NCI-H2196 treated with DMSO at 0.1 percent for 48 hours (cell line): ENCODE results near the gene C1orf74.

Experiments
- DNase-seq: peaks from one replicate; lab custom pipeline; 2025; ENCODE audit not compliant: unreplicated experiment; lab: John Stamatoyannopoulos, UW

C1orf74 gene

DNA sequence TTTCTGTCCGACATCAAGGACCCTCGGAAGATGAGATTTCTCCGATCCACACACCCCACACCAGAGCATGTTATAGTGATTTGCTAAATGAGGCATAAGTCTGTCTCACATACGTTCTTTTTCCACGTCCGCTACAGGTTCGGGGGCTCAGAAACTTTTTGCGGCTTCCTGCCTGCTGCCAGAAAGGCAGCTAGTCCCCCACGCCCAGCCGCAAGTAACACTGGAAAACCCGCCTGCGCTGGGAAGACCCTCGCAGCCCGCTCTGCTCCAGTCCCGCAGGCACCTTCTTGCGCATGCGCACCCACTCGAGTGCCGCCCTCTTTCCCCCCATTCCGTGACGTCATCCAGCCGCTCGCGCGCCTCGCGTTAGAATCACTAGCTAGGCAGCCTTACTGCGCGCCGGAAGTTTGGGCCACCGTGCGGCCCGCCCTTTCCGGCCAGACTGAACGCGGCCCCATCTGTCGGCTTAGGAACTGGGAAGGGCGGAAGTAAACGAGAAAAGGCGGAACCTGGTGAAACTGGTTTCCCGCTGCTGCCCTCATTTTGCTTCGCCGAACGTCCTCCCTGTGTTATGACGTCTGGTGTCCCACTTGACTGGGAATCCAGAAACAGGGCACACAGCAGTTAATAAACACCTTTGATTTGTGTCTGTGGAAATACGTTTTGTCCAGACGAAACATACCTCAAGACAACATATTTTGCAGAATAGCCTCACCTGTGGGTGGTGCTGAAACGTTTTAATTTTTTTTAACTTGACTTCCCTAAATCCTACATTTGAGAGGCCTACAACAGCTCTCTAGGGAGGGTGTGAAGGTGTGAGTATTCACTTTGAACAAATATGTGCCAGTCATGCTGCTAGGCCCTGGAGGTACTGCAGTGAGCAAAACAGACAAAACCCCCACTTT is at the start of gene C1orf74:
C1orf74 (minus strand) TSS at position 295 of the 905 bp plus-strand sequence. CDS start 925 bp downstream, outside the sequence.
- peak; percentile 97 for DNase-seq

DNA sequence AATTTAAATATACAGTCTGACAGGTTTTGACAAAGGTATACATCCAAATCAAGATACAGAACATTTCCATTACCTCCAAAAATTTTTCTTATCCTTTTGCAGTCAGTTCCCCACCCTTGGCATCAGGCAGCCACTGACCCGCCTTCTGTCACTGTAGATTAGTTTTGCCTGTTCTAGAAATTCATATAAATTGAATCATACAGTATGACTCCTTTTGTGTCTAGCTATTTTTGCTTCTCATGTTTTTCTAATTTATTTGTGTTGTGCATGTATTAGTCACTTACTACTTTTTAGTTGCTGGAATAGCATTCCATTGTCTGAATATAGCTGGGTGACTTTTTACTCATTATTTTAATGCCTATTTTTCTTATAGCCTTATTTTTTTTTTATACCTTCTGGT is 47.3 kb upstream of the C1orf74 start:
- DNase-seq, result no peak

DNA sequence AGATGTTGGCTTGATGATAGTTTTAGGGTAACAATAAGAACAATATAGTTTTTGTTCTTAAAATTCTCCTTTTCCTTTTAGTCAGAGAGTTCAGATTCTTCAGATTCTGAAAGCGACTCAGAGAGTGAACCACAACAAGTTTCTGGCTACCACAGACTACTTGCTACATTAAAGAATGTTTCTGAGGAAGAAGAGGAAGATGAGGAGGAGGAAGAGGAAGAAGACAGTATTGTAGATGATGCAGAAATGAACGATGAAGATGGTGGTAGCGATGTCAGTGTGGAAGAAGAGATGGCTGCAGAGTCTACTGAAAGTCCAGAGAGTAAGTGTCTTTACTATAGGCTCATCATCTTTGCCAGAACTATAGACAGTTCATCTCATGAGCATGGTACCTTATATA is 46.4 kb upstream of the C1orf74 start:
- DNase-seq, result no peak

- DNase-seq, result no peak
These were observed 45.4 kb upstream of the C1orf74 start for GRCh38 chr1:209829716-209830115.

DNA sequence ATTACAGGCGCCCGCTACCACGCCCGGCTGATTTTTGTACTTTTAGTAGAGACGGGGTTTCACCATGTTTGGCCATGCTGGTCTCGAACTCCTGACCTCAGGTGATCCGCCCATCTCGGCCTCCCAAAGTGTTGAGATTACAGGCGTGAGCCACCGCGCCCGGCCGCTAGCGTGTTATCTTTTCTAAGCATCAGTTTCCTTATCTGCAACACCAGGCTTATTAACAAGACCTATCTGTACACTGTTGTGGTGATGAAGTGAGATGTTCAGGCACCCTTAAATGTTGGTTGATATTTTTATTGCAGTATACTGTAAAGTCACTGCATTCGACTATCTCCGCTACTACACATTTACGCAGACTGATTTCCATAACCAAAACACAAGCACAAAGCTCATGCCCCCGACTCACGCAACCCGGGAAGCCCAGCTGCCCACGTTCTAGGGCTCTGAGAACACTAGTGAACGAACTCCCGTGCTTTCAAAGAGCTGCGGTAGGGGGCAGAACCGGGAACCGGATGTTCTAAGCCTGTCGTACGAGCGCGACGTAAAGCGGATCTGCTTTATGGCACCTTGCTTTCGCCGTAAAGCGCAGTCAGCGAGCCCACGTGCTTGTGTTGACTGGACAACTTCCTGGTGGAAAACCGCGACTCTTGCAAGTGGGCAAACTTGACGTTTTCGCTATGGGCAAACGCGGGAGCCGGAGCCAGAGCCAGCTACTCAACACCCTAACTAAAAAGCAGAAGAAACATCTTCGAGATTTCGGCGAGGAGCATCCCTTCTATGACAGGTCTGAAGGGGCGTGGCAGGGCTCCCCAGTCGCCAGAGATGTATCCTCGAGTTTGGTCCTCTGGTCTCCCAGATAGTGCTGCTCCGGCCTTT is 43.3 kb upstream of the C1orf74 start, which contains the start of gene UTP25:
UTP25 (plus strand) TSS at position 589 of the 879 bp plus-strand sequence; CDS start at position 681, 92 bp downstream.
- peak; percentile 81 for DNase-seq

- no peak for DNase-seq
These were observed 41.5 kb upstream of the C1orf74 start for GRCh38 chr1:209825591-209826434.

GRCh38 chr1:209823143-209824041 is 39.0 kb upstream of the C1orf74 start:
- peak; percentile 30 for DNase-seq

DNA sequence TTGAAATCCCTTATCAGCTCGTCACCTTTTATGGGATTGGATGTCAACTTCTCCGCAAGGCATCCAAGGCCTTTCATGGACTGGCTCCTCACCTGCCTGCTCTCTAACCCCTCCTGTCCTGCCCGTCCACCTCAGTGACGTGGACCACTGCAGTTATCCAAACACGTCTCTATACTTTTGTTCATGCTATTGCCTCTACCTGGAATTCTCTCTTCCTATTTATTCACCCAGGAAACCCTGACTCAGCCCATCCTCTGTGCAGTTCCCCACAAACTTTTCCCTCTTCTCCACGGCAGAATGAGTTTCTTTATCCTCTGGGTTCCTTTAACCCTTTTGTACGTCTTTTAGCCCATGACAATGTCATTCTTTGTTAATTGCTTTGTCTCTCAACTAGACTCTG is 38.3 kb upstream of the C1orf74 start:
- no peak for DNase-seq

DNA sequence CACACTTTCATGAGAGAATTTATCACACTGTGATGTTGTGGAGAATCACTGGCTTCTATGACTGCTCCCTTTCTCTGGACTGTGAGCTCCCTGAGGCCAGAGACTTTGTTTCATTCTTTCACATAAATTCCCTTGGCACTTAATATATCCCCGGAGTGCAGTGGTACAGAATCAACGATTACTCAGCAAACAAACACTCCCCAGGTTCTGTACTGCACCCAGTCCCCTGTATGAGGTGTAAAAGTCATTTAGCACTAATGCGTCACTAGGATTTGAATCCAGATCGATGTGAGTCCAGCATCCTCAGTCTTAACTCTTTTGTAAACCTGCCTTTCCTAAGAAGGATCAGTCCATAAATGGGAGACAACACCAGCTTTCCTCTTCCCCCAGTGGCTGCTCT is 36.6 kb upstream of the C1orf74 start:
- no peak for DNase-seq

- DNase-seq, result no peak
These were observed 34.7 kb upstream of the C1orf74 start for GRCh38 chr1:209819058-209819457.

DNA sequence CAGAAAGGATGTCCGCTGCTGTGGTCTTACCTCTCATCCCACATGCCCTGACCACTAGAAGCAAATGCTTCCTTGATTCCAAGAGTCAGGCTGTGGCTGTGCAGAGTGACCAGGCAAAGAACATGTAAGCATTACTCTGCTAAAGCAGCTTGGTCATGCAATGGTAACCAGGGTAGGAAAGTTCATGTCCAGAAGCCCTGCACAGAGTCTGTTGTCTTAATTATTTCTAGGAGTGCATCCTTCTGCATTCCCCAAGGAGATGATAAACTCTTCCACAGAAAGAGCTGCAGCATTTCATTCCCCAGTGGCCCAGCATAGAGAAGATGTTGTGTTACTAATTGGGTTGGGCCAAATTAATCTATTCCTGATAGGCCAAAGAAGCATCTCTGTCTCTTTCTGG is 33.3 kb upstream of the C1orf74 start:
- no peak for DNase-seq

GRCh38 chr1:209816923-209817322 is 32.6 kb upstream of the C1orf74 start:
- DNase-seq, result no peak

- no peak for DNase-seq
These were observed 31.6 kb upstream of the C1orf74 start for GRCh38 chr1:209815931-209816341.

DNA sequence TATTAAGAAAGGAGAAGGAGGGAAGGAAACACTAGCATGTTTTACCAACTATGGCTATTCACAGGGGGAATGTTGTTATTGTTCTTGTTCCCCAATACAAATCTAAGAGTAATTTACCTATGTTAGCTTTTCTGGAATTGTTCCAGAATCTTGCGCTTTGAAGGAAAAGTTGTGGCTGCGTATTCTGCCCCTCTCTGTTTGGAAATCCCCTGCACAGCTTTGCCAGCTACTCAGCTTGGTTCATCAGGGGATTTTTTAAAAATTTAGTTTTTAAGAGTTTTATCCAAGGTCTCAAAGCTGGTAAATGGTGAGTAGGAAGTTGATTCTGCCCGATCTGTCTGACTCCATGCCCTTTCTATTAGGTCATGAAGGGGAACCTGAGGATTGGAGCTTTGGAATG is 31.1 kb upstream of the C1orf74 start:
- no peak for DNase-seq

DNA sequence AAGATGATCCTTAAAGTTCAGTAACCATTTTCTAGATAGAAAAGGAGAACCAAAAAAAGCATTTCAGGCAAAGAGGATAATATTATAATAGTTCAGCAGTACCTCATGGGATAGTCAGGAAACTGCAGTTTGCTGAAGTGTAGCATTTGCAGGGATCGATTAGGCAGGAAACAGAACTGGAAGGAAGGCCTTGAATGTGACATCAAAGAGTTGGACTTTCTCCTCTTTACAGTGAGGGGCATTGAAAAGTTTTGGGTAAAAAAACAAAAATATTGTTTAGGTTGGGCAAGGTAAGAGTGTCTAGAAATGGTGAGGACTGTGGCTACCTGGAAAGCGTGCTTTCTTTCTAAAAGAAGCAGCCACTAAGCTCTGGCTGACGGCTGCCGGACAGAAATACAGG is 29.5 kb upstream of the C1orf74 start:
- no peak for DNase-seq

- no peak for DNase-seq
These were observed 26.4 kb upstream of the C1orf74 start for GRCh38 chr1:209810783-209811182.

- no peak for DNase-seq
These were observed 25.3 kb upstream of the C1orf74 start for GRCh38 chr1:209809611-209810010.

- DNase-seq, result peak; percentile 67
These were observed 23.8 kb upstream of the C1orf74 start for GRCh38 chr1:209808059-209808581.

DNA sequence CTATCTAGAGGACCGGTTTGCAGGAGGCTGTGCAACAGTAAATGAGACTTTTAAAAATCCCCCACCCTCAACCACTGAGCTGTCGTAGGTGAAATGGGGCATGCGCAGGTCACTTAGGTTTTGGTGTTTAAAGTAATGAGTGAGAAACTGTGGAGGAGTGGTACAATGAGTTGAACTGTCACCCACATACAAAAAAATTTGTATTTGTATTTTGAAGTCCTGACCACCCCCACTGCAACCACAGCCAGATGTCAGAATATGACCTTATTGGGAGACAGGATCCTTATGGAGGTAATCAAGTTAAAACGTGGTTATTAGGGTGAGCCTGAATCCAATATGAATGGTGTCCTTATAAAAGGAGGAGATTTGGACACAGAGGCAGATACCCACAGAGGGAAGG is 23.1 kb upstream of the C1orf74 start:
- DNase-seq, result no peak
